ENCODE data around the gene NELL1.

DNA sequence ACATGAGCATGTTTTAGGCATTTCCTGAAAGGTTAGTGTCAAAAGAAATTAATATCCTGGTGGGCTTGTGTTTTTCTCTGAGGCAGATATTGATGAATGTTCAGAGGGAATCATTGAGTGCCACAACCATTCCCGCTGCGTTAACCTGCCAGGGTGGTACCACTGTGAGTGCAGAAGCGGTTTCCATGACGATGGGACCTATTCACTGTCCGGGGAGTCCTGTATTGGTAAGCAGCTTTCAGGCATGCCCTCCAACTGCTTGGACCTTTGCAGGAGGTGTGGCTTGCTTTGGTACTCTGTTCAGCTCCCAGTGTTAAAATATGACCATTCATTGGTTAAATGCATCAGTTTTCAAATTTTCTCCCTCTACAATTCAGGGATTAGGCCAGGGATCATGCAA is 864.9 kb downstream of the NELL1 start:
- TF ChIP-seq, protein P1, sequence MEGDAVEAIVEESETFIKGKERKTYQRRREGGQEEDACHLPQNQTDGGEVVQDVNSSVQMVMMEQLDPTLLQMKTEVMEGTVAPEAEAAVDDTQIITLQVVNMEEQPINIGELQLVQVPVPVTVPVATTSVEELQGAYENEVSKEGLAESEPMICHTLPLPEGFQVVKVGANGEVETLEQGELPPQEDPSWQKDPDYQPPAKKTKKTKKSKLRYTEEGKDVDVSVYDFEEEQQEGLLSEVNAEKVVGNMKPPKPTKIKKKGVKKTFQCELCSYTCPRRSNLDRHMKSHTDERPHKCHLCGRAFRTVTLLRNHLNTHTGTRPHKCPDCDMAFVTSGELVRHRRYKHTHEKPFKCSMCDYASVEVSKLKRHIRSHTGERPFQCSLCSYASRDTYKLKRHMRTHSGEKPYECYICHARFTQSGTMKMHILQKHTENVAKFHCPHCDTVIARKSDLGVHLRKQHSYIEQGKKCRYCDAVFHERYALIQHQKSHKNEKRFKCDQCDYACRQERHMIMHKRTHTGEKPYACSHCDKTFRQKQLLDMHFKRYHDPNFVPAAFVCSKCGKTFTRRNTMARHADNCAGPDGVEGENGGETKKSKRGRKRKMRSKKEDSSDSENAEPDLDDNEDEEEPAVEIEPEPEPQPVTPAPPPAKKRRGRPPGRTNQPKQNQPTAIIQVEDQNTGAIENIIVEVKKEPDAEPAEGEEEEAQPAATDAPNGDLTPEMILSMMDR (IDR thresholded peaks at IDR 0.05): no peak
- no peak for TF ChIP-seq POLR2A (IDR thresholded peaks at IDR 0.05)

Data from body of pancreas (tissue), 4 donors.